ENCODE data around the gene ANKRD10.
"Not testable (repeated sequence)": the region's sequence is repeated elsewhere in the genome, so short reads cannot be mapped to it uniquely, and the experiment has no call there.

Gene ANKRD10

DNA sequence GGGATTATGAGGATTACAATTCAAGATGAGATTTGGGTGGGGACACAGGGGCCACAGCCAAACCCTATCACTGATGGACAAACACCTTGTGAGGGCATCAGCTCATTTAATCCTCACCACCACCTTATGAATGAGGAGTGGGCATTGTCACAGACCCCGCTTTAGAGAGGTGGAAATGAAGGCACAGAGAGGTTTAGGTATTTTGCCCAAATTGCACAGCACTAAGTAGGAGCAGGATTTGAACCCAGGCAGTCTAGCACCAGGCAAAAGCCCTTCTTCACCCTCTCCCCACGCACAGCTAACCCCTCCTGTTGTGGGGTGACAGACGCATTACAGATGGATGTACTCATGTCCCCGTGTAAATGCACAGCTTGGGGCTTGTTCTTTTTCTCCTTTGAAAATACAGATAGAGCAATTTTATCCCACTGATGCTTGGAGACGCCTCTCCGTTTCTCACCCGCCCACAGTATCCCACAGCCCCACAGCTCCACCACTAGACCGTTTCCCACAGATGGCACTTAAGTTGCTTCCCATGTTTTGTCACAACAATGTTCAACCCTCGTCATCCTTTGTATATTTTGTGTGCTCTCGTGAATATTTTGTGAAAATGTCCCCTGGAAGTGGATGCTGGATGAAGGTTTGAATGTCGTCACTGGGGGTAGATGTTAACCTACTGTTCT, 48.2 kb downstream of the ANKRD10 start:
- no peak for DNase-seq (ENCODE audit: low read depth)

DNA sequence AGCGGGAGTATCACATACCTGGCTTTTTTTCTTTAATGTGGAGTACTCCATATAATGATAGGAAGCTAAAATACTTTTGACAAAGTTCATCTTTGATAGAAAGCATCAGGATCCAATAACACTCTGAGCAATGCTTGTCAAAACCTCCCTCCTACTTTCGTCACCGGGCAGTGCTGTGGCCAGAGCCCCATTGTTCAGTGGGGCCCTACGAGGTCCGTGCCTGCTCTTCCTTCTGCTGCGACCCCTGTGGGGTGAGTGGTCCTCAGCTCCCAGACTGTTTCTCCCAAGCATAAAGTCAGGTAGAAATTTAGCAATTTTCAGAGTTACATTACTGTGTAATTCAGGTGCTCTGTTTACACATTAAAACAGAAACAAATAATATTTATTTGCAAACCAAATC, 51.2 kb downstream of the ANKRD10 start:
- DNase-seq (ENCODE audit: low read depth): no peak

DNA sequence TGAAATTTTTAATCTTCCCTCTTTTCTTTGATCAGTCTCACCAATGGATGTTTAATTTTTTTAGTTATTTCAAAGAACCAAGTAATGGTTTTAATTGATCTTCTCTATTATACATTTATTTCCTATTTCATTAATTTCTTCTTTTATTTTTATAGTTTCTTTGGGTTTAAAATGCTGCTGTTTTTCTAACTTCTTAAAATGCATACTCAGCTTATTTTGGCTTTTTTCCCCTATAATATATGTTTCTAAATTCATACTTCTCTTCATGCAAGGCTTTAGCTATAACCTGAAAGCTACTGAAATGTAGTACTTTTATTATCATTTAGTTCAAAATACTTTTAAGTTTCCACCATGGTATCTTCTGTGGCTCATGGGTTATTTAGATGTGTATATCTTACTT, 53.9 kb downstream of the ANKRD10 start:
- DNase-seq (ENCODE audit: low read depth): no peak

DNA sequence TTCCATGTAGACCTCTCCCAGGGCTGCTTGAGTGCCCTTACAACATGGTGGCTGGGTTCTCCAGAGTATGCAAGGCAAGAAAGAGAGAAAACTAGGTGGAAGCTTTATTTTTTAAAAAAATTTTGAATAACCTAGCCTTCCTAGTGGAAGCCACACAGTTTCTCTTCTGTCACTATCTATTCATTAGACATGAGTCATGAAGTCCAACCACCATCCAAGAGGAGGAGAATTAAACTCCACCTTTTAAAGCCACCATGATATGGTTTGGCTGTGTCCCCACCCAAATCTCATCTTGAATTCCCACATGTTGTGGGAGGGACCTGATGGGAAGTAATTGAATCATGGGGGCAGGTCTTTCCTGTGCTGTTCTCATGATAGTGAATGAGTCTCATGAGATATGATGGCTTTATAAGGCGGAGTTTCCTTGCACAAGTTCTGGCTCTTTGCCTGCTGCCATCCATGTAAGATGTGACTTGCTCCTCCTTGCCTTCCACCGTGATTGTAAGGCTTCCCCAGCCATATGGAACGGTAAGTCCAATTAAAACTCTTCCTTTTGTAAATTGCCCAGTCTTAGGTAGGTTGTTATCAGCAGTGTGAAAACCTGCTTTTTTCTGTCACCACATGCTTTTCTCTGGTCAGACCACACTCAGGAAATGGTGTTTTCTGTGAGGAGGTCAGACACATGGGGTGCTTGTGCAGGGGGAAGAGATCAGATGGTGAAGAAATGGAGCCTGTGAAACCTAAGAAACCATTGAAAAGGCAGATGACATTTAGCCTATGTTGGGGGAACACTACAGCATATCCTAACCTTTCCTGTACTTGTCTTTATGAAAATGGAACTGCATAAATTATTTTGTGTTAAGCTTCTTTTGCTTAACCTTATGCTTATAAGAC, 57.7 kb downstream of the ANKRD10 start:
- no peak for DNase-seq (ENCODE audit: low read depth)

DNA sequence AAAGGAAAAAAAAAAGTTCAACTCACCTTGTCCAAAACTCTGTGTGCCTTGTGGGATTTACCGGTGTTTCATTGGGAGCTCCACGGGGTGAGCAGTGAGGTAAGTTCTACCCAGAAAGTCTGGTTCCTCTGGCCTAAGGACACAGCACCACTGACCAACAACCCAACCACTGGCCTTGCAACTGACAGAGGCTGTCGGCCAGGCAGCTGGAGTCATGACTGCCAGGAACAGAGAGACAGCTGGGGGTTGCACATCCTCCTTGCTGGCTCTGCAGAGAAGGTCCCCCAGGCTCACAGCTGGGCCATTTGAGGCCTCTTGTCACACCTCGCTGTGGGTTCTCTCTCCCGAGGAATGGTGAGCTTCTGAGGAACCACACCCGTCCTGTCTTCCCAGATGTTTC, 59.5 kb downstream of the ANKRD10 start:
- no peak for DNase-seq (ENCODE audit: low read depth)

DNA sequence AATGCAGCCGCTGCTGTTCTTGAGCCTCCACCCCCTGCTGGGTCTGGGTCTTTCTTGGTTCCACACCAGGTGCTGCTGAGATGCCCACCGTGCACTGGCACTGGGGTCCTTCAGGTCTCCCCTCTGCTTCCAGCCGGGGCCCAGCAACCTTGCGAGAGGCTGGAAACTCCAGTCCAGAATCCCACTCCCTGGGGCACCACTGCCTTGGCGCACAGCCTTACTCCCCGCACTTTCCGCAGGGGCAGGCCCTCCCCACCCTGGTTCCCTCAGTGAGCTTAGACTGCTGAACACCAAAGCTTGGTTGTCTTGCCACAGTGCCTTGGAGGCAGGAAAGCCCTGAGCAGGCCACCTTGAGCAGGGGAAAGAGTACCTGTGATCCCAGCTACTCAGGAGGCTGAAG, 60.0 kb downstream of the ANKRD10 start:
- DNase-seq (ENCODE audit: low read depth): no peak

DNA sequence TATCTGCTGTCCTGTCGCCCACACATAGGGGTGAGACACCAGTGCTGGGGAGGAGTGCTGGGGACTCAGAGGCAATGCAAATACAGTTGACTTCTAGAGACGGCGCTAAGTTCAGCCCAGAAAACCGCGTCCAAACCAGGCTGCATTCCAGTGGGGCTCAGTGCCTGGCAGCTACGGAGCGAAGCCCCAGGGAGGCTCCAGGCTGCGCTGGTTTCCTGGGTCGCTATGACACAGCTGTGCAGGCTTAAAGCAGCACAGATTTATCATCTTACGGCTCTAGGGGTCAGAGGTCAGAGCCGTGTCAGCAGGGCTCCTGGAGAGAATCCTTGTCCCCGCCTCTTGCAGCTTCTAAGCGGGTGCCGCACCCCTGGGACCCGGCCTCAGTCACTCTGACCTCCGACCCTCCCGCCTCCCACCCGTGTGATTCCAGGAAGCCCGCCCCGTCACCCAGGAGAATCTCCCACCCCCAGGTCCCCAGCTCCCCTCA, 61.6 kb downstream of the ANKRD10 start:
- DNase-seq (ENCODE audit: low read depth): no peak

DNA sequence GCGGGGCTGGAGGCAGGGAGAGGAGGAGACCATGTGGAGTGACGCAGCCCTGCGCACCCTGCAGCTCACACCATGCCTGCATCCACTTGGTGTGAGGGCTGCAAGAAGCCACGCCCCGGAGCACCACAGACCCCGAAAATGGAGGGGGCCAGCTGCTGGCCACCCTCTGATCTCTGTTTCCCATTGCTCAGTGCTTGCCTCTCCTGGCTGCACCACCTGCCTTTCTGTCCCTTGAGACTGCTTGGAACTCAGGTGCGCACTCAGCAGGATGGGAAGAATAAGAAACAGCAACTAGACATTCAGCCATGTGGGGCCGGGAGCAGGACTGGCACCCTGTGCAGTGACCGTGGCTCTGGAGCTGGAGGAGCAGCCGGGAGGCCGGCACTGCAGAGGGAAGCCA, 64.0 kb downstream of the ANKRD10 start:
- DNase-seq (ENCODE audit: low read depth): no peak

DNA sequence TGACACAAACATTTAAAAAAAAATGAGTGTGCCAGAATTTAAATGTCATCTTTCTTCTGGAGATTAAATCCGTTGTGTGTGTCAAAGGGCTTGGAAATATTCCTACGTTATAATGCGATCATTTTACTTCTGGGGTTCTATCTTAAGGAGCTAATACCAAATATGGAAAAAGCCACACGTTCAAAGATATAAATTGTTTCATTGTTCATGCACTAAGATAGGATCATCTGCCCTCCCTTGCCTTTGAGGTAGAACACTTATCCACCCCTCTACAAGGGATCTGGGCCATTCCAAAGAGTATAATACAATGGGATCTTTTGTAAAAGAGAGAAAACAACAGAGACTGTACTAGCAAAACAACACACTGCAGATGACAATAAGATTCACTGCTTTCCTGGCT, 64.9 kb downstream of the ANKRD10 start:
- DNase-seq (ENCODE audit: low read depth): no peak

DNA sequence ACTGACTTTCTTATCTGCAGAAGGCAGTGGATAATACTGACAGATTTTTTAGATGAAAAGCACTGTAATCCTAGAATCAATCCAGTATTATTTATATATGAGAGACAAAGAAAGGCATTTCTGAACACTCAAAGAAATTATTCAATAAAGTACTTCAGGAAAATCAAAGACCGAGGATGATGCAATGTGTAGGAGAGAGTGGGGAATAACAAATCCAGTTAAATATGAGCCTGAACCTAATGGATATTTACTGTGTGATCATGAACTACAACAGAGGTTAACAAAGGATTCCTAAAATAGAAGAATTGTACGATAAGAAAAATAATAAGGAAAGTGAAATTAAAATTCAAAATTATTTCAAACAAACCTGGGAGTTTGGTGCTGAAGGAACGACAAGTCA, 69.3 kb downstream of the ANKRD10 start:
- DNase-seq (ENCODE audit: low read depth): no peak

DNA sequence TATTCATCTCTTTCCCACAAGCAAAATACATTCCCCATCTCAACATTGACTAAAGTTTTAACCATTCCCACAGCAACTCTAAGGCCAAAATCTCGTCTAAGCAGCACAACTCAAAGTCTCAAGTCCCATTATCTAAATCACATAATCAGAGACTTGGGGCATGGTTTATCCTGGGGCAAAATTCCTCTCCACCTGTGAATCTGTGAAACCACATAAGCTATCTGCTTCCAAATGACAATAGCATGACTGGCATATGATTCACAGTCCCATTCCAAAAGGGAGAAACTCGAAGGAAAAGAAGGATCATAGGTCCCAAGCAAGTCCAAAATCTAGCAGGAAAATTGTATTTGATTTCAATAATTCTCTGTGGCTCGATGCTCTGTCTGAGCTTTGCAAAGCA, 73.0 kb downstream of the ANKRD10 start:
- DNase-seq (ENCODE audit: low read depth): peak; percentile 43

DNA sequence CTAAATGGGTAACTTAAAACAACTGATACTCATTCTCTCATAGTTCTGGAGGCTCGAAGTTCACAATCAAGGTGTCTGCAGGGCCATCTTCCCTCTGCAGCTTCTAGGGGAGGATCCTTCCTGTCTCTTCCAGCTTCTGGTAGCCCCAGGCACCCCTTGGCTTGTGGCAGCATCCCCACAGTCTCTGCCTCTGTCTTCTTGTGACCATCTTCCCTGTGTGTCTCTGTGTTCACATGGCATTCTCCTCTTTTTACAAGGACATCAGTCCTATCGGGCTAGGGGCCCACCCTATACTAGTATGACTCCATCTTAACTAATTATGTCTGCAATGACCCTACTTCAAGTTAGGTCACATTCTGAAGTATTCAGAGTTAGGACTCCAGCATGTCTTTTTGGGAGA, 73.5 kb downstream of the ANKRD10 start:
- DNase-seq (ENCODE audit: low read depth): no peak

DNA sequence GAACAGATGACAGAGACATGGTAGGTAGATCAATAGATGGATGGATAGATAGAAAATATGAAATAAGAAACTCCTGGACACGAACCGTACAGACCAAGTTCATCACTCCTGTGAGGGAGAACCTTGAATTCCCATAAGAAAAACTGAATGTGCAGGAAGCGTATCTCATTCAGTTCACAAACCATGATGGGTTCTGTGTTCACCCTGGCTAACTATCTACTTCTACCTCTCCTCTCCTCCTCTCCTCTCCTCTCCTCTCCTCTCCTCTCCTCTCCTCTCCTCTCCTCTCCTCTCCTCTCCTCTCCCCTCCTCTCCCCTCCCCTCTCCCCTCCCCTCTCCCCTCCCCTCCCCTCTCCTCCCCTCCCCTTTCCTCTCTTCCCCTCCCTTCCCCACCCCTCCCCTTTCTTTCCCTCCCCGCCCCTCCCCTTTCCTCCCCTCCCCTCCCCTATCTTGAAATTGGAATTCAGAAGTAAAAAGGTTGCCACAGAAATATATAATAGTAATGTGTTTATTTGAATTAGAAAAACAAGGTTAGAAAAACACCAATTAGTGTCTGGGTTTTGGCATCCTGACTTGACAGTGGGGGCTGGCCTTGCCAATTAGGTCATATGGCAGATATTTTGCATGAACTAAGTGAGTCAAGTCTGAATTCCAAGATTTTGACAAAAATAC, 75.9 kb downstream of the ANKRD10 start:
- DNase-seq (ENCODE audit: low read depth): no peak

DNA sequence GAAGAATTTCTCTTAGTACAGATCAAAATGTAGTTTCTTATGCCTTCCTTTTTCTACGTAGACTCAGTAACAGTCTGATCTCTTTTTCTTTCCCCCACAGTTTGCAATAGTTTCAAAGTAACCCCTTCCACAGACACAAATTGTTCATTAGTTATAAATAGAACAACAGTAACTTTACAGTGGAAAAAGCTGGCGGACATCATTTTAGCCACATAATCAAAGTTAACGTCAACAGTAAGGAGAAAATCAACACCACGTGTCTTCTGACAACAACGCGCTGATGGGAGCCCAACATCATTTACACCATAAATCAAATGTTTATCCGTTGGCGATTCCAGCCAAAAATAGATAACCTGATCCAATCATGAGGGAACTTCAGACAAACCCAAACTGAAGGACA, 76.8 kb downstream of the ANKRD10 start:
- no peak for DNase-seq (ENCODE audit: low read depth)

DNA sequence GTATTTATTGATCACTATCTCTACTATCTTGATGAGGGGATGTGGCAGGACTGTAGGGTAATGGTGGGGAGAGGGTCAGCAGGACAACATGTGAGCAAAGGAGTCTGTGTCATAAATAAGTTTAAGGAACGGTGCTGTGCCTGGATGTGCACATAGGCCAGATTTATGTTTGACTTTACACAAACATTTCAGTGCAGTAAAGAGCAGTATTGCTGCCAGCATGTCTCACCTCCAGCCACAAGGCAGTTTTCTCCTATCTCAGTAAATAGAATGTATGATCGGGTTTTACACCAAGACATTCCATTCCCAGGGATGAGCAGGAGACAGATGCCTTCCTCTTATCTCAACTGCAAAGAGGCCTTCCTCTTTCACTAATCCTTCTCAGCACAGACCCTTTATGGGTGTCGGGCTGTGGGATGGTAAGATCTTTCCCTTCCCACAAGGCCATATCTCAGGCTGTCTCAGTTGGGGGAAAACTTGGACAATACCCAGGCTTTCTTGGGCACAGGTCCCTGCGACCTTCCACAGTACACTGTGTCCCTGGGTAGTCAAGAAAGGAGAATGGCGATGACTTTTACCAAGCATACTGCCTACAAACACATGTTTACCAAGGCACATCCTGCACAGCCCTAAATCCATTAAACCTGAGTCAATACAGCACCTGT, 77.3 kb downstream of the ANKRD10 start:
- not testable (repeated sequence) for DNase-seq (ENCODE audit: low read depth)

DNA sequence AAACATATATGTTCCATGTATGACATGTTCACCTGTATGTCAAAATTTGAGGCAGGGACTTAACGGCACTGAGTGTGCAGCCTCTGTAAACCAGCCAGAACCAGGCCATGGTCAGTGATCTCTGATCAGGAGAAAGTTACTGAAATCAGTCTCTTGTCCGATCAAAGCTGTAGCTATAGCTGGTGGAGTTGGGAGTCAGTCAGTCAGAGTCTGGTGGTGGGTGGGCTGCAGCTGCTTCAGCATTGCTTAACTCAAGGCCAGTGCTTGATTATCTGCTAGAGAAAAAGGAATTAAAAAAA, 78.3 kb downstream of the ANKRD10 start:
- no peak for DNase-seq (ENCODE audit: low read depth)

DNA sequence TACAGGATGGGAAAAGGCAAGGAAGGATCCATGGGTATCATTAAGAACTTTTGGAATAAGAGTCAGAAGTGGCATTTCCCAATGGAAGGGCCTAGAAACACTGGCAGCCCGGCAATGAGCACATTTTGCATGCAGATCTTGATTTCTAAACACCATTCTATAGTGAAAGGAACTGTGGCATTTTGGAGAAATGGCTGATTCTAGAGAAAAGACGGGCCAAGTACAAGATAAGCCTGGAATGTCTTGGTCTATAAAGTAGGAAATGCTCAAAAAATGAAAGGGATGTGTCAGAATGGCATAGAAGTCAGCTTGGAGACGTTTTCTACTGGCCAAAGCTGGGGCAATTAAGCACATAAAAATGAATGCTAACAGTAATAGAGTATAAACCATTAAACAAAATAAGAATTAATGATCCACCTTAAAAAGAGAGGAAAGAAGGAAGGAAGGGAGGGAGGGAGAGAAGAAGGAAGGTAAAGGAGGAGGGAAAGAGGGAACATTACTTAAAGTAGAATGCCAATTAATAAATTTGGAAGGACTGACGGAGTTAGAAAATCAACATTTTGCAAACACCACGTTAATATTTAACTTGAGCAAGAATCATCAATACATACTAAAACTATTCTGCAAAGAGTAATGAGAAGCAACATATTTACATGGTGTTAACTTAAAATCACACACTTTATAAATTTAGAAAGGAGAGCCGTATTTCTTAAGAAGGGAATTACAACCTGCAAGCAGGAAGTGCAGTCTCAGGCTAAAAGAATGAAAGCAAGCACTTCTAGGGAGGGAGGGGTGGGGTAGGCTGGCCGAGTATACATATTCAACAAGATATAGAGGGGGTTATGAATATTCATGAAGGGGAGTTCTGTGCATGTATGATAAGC, 78.9 kb downstream of the ANKRD10 start:
- DNase-seq (ENCODE audit: low read depth): no peak

DNA sequence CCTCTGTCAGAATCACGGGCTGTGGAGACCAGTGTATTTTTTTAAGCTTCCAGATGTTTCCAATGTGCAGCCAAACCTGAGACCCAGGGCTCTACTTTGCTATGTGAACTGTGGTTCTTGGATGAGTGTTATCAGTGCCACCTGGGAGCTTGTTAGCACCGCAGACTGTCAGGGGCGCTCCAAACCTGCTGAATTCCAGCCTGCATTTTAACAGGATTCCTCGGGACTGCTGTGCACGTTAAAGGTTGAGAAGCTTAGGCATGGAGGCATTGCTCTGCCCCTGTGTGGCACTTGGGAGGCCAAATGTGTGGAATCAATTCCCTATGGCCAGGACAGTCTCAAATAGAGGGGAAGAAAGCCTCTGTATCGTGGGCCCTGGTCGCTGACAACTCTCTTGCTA, 80.3 kb downstream of the ANKRD10 start:
- no peak for DNase-seq (ENCODE audit: low read depth)

DNA sequence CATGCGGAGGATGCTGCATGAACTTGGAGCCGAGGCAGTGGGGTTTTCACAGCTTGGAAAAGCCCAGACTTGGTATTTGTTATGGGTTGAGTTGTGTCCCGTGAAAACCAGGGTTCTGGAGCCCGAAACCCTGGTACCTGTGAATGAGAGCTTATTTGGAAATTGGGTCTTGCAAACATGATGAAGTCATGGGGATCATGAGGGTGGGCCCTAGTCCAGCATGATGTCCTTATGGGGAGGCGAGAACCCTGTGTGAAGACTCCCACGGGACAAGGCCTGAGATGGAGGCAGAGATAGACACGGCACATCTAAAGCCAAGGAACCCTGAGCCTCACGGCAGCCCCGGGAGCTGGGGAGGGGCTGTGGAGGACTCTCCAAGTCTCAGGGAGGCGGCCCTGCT, 82.3 kb downstream of the ANKRD10 start:
- DNase-seq (ENCODE audit: low read depth): no peak

DNA sequence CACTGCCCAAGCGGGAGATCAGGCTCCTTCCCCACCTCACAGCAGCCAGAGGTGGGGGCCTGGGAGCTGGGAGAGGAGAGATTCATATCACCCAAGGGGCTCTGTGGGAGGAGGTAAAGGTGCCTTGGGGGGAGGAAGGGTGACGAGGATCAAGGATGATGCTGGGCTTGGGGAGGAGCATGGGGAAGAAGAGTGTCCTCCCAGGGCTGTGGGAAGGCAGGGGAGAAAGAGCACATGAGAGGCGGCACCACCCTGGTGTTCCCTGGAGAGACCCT, 82.7 kb downstream of the ANKRD10 start:
- no peak for DNase-seq (ENCODE audit: low read depth)

DNA sequence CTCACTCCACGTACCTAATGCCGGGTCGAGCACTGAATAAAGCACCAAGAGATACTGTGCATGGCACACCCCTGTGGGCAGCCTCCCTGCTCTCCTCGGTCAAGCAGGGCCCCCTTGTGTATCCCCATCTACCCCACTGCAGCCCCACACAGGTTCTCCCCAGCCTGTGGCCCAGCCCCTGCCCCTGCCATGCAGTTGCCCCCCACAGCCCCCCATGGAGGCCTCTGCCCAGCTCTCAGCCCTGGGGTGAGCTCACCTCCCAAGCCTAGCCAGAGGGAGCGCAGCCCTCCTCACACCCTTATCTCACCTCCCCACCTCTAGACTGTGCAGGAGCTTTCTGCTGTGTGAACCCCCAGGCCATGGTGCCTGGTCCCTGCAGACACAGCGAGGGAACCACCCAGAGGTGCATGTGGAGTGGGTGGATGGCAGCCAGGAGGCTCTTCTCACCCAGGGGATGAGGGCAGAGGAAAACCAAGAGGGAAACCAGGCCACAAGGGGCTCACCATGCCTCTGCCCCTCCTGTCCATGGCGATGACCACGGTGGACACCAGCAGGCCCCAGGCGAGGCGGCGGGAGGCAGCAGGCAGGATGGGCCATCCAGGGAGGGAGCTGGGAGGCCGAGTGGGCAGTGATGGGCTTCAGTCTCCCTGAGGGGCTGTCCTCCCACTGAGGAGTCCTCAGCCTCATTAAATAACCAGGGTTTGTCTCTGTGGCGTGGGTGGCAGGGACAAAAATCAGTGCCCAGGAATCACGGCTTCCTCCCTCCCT, 83.2 kb downstream of the ANKRD10 start:
- DNase-seq (ENCODE audit: low read depth): no peak
